Hindlimb muscle (tissue), 1 donor: ENCODE measurements around the gene QTRT2. TPM values are rescaled to one million over a fixed set of nuclear protein-coding genes. Genes with fewer than 3 reads are reported as not detected.

ENCODE experiments used
- DNase-seq: peaks from one replicate; pipeline ENCODE4 v3.0.0-alpha.2; 2013
- polyA plus RNA-seq: library from polyadenylated mRNA; unstranded; fragments of 120-200 nt; gene quantifications from one replicate; pipeline ENCODE4 v1.2.1, GENCODE V29; 2013; ENCODE audit not compliant: insufficient read length

Gene QTRT2
- polyA plus RNA-seq: 14.9 TPM

DNA sequence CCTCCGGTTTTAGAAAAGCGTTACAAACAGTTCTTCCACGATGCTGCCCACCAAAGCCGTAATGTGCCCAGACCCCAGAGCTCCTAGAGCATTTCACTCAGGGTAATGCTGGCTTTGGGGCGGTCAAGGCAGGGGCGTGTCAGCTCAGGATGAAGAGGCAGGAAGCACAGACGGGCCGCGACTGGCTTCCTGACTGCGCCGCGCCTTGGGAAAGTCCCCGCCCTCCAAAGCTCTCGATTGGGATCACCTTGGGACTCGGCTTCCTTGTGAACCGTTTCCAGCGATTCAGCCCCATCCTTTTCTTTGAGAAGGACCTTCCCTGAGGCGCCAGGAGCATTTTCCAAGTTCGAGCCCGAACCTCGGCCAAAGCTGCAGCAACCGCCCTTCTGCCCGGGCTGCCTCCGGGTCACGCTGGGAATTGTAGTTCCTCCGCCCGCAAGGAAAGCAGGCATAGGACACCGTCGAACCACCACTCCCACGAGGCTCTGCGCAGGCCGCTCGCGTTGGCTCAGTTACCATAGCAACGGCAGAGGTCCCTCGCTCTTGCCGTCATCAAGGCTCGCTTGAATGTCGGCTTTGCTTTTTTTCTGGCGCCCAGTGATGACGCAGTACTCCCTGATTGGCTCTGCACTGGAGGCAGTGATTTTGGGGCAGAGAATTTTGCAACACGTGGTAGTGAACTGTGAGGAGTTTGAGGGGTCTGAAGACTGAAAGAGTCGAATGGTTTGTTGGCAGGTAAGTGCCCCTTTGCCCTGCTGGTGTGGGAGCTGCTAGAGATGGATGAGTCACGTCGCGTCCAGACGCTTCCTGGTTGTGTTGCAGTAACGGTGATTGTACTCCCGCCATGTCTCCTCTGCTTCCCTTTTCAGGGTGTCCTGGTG, at the start of gene QTRT2, which contains the start of gene CCDC191:
TSS of gene QTRT2 (plus strand) at position 608 of the 881 bp plus-strand sequence. CDS start 8,521 bp downstream, outside the sequence.
TSS of gene CCDC191 (minus strand) at position 397 of the 881 bp plus-strand sequence. CDS start at position 337, 60 bp downstream.
- DNase-seq: peak; percentile 100

- no peak for DNase-seq
Observed at GRCh38 chr3:114011059-114011797, 45.3 kb upstream of the QTRT2 start.

- DNase-seq: no peak
Observed at GRCh38 chr3:114014211-114014610, 42.3 kb upstream of the QTRT2 start.

- no peak for DNase-seq
Observed at GRCh38 chr3:114019486-114019885, 37.1 kb upstream of the QTRT2 start.

GRCh38 chr3:114020907-114021306, 35.6 kb upstream of the QTRT2 start:
- no peak for DNase-seq

DNA sequence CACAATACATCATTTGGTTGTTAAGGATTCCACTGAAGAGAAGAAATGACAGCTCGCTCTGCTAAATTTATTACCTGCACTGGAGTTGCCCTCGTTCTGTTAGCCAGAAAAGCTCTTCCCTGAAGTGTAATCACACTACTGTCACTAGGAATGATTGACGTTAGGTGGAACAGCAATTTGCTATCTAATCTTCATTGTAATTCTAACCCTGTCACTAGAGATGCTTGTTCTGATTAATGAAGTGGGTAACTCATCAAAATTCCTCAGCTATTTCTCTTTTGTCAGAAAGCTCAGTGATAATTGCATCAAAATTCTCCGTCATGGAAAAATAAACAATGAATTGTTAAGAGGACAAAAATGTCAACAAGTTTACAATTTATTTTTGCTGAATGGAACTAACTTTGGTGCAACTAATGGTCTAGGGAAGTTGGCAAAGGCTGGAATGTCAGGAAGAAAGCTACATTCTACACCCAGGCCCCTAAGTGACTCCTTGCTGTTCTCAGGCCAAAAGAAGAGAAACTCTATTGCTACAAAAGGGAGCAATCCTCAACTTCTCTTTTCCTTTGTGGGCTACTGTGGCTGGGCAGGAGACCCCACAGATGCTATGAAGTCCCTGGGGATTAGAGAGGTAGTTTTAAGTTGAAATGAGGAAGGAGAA, 34.3 kb upstream of the QTRT2 start:
- DNase-seq: no peak

GRCh38 chr3:114025451-114025850, 31.1 kb upstream of the QTRT2 start:
- DNase-seq: no peak

DNA sequence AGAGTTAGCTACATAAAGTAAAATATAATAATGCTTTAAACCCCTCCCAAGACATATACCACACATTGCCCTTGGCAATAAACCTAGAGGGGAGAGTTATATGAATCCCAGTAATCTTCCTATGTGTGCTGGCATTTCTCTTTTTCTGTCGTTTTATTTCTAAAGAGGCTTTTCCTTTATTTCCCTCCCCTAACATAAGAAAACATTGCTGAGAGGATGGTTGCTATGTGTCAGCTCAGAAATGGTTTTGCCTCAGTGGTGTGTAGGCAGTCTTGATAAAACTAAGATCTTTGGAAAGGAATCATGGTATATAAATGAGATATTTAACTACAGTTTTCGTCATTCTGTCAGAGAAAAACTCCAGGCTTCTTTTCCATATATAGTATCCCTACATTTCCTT, 30.2 kb upstream of the QTRT2 start:
- DNase-seq: no peak

DNA sequence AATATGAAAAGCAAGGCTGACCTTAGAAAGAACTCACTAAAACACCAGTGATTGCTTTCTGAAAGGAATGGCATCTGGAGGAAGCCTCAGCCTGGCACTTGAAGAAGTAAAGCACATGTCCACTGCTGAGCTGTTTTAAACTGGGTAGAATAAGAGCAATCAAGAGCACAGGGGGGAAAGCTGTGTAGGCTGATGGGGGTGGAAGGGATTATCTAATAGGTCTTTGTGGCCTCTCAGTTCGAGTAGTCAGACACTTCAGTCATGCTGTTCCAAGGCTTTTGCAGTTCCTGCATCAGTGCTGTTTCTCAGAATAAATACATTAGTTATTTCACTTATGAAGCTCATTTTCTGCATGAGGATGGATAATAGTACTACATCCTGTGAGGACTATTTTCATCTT, 22.8 kb upstream of the QTRT2 start:
- no peak for DNase-seq

DNA sequence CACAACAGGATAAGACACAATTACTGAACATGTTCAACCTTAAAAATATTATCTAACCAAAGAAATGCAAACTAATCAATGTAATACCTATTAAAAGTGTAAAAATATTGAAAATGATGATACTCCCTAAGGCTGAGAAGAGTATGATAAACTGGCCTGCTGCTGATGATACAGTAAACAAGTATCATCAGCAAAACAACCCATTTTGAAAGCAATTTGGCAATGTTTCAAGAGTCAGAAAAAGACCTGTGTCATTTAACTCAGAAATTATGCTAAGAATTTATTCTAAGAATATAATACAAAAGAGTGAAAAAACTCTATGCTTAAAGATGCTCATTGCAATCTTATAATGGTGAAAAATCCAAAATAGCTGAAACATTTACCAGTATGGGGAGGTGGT, 22.3 kb upstream of the QTRT2 start:
- DNase-seq: no peak

DNA sequence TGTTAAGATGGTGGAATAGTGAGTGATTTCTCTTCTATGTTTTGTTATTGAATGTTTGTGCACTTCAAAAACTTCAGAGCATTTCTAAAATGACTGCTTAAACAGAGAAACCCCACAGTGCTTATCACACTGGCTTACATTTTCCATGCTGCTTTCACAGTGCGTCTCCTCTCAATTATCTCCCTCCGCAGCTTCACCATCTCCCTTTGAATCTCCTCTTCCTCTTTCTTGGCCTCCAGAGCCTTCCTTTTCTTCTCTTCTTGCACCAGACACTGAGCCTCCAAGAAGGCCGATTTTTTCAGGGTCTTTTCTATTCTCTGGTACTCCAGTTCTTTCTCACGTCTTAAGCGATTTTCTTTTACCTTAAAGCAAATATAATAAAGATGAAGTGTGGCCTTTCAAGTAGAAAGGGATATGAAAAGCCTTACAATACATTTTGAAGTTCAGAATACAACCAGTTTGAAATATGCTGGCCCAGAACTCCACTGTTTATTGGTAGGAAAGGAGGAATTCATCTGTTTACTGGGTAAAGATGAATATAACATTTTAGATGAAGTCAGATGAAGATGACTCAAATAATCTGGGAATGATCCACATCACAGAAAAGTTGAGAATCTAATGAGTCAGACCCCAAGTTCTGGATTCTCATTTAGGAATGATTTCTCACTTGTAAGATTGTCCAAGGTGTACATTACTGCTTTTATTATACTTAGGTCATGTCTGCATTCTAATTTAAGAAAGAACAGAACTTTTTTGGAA, 21.6 kb upstream of the QTRT2 start:
- no peak for DNase-seq

DNA sequence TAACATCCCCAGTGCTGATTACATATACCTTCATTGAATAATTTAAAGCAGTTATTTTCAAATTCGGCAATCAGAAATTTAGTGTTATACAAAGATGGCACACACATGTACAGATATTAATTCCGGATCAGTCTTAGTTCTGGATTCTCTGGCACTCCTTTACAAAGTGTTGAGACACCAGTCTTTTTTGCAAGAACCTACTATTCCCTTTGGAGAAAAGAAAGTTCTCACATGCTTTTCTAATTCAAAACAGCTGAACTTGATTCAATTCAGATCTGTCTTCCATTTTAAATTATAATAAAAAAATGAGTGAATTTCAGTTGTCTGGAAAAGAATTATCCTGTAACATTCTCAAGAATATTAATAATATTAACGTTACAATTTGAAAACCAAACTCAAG, 20.6 kb upstream of the QTRT2 start:
- DNase-seq: no peak

DNA sequence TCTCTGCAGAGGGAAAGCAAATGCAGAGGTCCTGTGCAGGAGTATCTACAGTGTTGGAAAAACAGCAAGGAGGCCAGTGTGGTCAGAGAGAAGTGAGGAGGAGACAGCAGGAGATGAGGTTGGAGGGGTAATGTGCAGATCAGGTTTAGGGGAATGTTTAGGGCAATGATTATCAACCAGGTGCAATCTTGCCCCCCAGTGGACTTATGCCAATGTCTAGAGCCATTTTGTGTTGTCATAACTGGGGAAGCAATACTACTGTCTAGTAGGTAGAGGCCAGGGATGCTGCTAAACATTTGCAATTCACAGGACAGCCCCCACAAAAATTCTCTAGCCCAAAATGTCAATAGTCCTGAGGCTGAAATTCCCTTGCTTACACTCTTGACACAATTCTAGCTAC, 13.3 kb upstream of the QTRT2 start:
- no peak for DNase-seq

- no peak for DNase-seq
Observed at GRCh38 chr3:114052216-114052615, 4.3 kb upstream of the QTRT2 start.

- DNase-seq: no peak
Observed at GRCh38 chr3:114057011-114057347, 442 bp downstream of the QTRT2 start.

DNA sequence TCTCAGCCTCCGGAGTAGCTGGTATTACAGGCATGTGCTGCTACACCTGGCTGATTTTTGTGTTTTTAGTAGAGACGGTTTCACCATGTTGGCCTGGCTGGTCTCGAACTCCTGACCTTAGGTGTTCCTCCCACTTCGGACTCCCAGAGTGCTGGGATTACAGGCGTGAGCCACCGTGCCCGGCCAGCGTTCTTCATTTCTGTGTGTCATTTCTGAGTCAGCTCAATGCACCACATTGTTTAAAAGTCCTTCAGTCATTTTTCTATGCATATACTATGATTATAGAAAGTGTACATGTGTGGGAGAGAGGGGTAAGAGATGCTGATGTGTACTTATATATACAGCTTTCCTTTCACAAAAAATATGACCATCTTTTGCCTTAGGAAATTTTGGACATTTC, 2.1 kb downstream of the QTRT2 start:
- no peak for DNase-seq

- no peak for DNase-seq
Observed at GRCh38 chr3:114060906-114061655, 4.5 kb downstream of the QTRT2 start.

DNA sequence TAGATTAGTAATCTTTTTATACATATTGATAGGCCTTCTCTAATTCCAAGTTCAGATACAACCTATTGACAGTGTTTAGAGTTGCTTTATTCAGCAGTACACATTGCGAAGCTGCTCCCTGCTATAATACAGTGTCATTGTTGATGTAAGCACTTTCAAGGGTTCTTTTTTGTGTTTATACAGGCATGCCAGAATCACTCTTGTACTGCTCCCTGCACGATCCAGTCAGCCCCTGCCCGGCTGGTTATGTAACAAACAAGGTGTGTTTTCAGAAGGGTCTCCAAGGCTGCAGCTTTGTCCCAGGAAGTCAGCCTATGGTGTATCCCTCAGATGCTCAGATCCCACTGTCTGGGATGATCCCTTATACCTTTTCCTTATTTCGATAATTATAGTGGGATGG, 11.3 kb downstream of the QTRT2 start:
- no peak for DNase-seq

GRCh38 chr3:114068336-114068735, 11.8 kb downstream of the QTRT2 start:
- no peak for DNase-seq

GRCh38 chr3:114071786-114072185, 15.2 kb downstream of the QTRT2 start:
- no peak for DNase-seq

GRCh38 chr3:114076711-114077110, 20.2 kb downstream of the QTRT2 start:
- no peak for DNase-seq

GRCh38 chr3:114078126-114078525, 21.6 kb downstream of the QTRT2 start:
- no peak for DNase-seq
